Loucy (cell line): ENCODE results near the gene CASP10.
"Not testable (repeated sequence)": the region's sequence is repeated elsewhere in the genome, so short reads cannot be mapped to it uniquely, and the experiment has no call there.

Experiments
- H2AFZ ChIP-seq: fragments of 200-600 bp; sonication (generic); 2 replicates; pipeline ENCODE4 v1.6.0; 2016; ENCODE audit warnings: antibody characterized with exemption, mild to moderate bottlenecking, low read length, moderate library complexity
- H3F3A ChIP-seq: fragments of 200-600 bp; 2 replicates; pipeline ENCODE4 v1.6.0; 2016; ENCODE audit warnings: antibody characterized with exemption, low read depth, mild to moderate bottlenecking
- H3K27me3 ChIP-seq: fragments of 200-600 bp; sonication (generic); 2 replicates; pipeline ENCODE4 v1.6.1; 2014; ENCODE audit warnings: low read length, mild to moderate bottlenecking; ENCODE audit not compliant: insufficient read depth, poor library complexity, severe bottlenecking
- H3K36me3 ChIP-seq: fragments of 200-600 bp; sonication (generic); 2 replicates; pipeline ENCODE4 v1.6.1; 2016; ENCODE audit warnings: low read length; ENCODE audit not compliant: insufficient read depth
- H3K4me1 ChIP-seq: fragments of 200-600 bp; sonication (generic); 2 replicates; pipeline ENCODE4 v1.5.1; 2014; ENCODE audit warnings: low read length, mild to moderate bottlenecking; ENCODE audit not compliant: insufficient read depth, poor library complexity, severe bottlenecking
- H3K4me2 ChIP-seq: fragments of 200-600 bp; sonication (generic); 2 replicates; pipeline ENCODE4 v1.6.0; 2014; ENCODE audit warnings: antibody characterized with exemption, low read length, low read depth, mild to moderate bottlenecking; ENCODE audit not compliant: poor library complexity, severe bottlenecking
- H3K4me3 ChIP-seq: fragments of 200-600 bp; sonication (generic); 2 replicates; pipeline ENCODE4 v1.5.1; 2014; ENCODE audit warnings: low read length, mild to moderate bottlenecking, mixed read lengths; ENCODE audit not compliant: poor library complexity, severe bottlenecking
- H3K79me2 ChIP-seq: fragments of 200-600 bp; sonication (generic); 2 replicates; pipeline ENCODE4 v1.6.1; 2014; ENCODE audit warnings: low read length; ENCODE audit not compliant: insufficient read depth
- H3K9ac ChIP-seq: fragments of 200-600 bp; sonication (generic); 2 replicates; pipeline ENCODE4 v1.6.0; 2014; ENCODE audit warnings: mild to moderate bottlenecking, low read depth, low read length, moderate library complexity; ENCODE audit not compliant: poor library complexity, severe bottlenecking
- H3K9me2 ChIP-seq: fragments of 200-600 bp; sonication (generic); replicated peaks from 2 replicates; pipeline ENCODE4 v1.6.1; 2016; ENCODE audit warnings: low read depth, low read length, mixed read lengths
- H3K9me3 ChIP-seq: fragments of 200-600 bp; sonication (generic); 2 replicates; pipeline ENCODE4 v1.6.1; 2014; ENCODE audit warnings: mild to moderate bottlenecking, antibody characterized with exemption, low read length, low read depth; ENCODE audit not compliant: insufficient read depth
- H4K20me1 ChIP-seq: fragments of 200-600 bp; sonication (generic); 2 replicates; pipeline ENCODE4 v1.6.0; 2014; ENCODE audit warnings: antibody characterized with exemption, low read length, mild to moderate bottlenecking; ENCODE audit not compliant: insufficient read depth, poor library complexity, severe bottlenecking
- EZH2phosphoT487 ChIP-seq: fragments of 200-600 bp; IDR thresholded peaks from 2 replicates; pipeline ENCODE4 v1.6.1; 2018; ENCODE audit warnings: antibody characterized with exemption, mild to moderate bottlenecking, moderate library complexity, borderline replicate concordance
- TF ChIP-seq, protein P1 (sequence below): fragments of 200-600 bp; sonication (generic); conservative IDR thresholded peaks from 2 replicates; pipeline ENCODE4 v1.5.1; 2014; ENCODE audit warnings: mild to moderate bottlenecking, antibody characterized with exemption, low read length

The CASP10 gene

DNA sequence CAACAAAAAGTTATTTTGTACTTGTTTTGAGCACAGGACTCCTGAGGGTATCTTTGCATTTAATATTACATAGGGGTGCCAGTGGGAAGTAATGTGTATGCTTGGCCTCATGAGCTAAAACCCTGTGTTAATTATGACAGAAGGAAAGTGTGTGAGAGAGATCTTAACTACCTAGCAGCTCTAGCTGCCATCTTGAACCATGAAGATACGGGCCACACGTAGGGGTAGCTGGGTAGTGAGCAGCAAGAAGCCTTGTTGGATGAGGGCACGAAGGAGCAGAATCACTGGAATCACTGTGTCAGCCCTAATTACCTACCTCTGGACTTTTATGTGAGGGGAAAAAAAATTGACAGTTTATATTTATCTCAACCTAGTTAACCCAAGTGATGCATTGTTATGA, 15.4 kb upstream of the CASP10 start:
- H3K9ac ChIP-seq, result no peak overlapping the region
- no peaks in the 10 kb centered on the region for H3K4me1 ChIP-seq
- H3K4me3 ChIP-seq, result no peak overlapping the region
- no peak overlapping the region for H3K4me2 ChIP-seq
- H4K20me1 ChIP-seq, result no peaks in the 10 kb centered on the region
- peaks cover 24% of the 10 kb centered on the region; the same call in 1 of the 2 replicates for H3K36me3 ChIP-seq
- no peaks in the 10 kb centered on the region for H3K9me3 ChIP-seq
- H3F3A ChIP-seq, result no peaks in the 10 kb centered on the region
- no peak overlapping the region for H2AFZ ChIP-seq
- TF ChIP-seq, protein P1, sequence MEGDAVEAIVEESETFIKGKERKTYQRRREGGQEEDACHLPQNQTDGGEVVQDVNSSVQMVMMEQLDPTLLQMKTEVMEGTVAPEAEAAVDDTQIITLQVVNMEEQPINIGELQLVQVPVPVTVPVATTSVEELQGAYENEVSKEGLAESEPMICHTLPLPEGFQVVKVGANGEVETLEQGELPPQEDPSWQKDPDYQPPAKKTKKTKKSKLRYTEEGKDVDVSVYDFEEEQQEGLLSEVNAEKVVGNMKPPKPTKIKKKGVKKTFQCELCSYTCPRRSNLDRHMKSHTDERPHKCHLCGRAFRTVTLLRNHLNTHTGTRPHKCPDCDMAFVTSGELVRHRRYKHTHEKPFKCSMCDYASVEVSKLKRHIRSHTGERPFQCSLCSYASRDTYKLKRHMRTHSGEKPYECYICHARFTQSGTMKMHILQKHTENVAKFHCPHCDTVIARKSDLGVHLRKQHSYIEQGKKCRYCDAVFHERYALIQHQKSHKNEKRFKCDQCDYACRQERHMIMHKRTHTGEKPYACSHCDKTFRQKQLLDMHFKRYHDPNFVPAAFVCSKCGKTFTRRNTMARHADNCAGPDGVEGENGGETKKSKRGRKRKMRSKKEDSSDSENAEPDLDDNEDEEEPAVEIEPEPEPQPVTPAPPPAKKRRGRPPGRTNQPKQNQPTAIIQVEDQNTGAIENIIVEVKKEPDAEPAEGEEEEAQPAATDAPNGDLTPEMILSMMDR, result no peak
- no peak for TF ChIP-seq EZH2phosphoT487
- H3K27me3 ChIP-seq, result no peaks in the 10 kb centered on the region
- H3K9me2 ChIP-seq, result no peaks in the 10 kb centered on the region
- H3K79me2 ChIP-seq, result no peaks in the 10 kb centered on the region

- H3K4me1 ChIP-seq, H3K9me3 ChIP-seq, H3K4me2 ChIP-seq, H3K9me2 ChIP-seq, H3K9ac ChIP-seq, H4K20me1 ChIP-seq, H3K79me2 ChIP-seq, H3K4me3 ChIP-seq, H2AFZ ChIP-seq, H3F3A ChIP-seq, H3K27me3 ChIP-seq: not testable (repeated sequence)
- peaks cover 15% of the 10 kb centered on the region; the same call in 1 of the 2 replicates for H3K36me3 ChIP-seq
Measured at GRCh38 chr2:201168496-201168895, 14.4 kb upstream of the CASP10 start.

DNA sequence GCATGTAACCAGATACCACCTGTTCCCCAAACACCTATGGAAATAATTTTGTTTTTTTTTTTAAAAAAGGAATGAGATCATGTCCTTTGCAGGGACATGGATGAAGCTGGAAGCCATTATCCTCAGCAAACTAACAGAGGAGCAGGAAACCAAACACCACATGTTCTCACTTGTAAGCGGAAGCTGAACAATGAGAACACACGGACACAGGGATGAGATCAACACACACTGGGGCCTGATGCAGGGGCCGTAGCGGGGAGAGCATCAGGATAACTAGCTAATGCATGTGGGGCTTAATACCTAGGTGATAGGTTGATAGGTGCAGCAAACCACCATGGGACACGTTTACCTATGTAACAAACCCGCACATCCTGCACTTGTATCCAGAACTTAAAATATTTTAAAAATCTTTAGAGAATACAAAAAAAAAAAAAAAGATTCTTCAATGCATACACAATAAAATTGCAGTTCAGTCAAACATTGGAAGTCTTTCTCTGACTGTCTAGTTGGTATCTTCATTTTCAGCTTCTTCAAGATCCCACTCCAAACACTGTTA, 11.6 kb upstream of the CASP10 start:
- Histone ChIP-seq H3K4me2 (no peak overlapping the region), H3K4me1 (peaks cover 15% of the 10 kb centered on the region), H4K20me1 (no peaks in the 10 kb centered on the region), H3K79me2 (no peaks in the 10 kb centered on the region), H3K4me3 (no peak overlapping the region), H3K27me3 (no peaks in the 10 kb centered on the region), H3K9ac (no peak overlapping the region), H3K9me3 (no peaks in the 10 kb centered on the region), H3K9me2 (no peaks in the 10 kb centered on the region), H3F3A (no peaks in the 10 kb centered on the region), H2AFZ (no peak overlapping the region), H3K36me3 (no peaks in the 10 kb centered on the region; the same call in 1 of the 2 replicates)
- TF ChIP-seq, protein P1, result no peak
- no peak for TF ChIP-seq EZH2phosphoT487

- Histone ChIP-seq H3K9me2 (no peaks in the 10 kb centered on the region), H3K4me2 (no peak overlapping the region)
- no peak for TF ChIP-seq EZH2phosphoT487
- TF ChIP-seq, protein P1, result no peak
Measured at GRCh38 chr2:201172279-201172678, 10.7 kb upstream of the CASP10 start.

More at GRCh38 chr2:201172279-201172678, 10.7 kb upstream of the CASP10 start:
- no peak overlapping the region for H3K9ac ChIP-seq
- no peaks in the 10 kb centered on the region for H3K27me3 ChIP-seq
- no peaks in the 10 kb centered on the region for H4K20me1 ChIP-seq
- H3K36me3 ChIP-seq, result no peaks in the 10 kb centered on the region; the same call in 1 of the 2 replicates
- no peak overlapping the region for H2AFZ ChIP-seq
- peaks cover 18% of the 10 kb centered on the region for H3K4me1 ChIP-seq
- H3F3A ChIP-seq, result no peaks in the 10 kb centered on the region
- H3K79me2 ChIP-seq, result no peaks in the 10 kb centered on the region
- H3K9me3 ChIP-seq, result no peaks in the 10 kb centered on the region
- H3K4me3 ChIP-seq, result no peak overlapping the region
